ENCODE measurements around the gene ENDOV. TPM values are rescaled to one million over a fixed set of nuclear protein-coding genes. Genes with fewer than 3 reads are reported as not detected.

ENDOV gene
- polyA plus RNA-seq, 2 of the 4 experiments (the other 2 are of a cell fraction), result 33.2 to 42.6 TPM

- no peak for TF ChIP-seq REST (IDR thresholded peaks at IDR 0.05)
- TF ChIP-seq SREBF2 (IDR thresholded peaks at IDR 0.05), result no peak
Observed at GRCh38 chr17:80388175-80388574, 26.8 kb upstream of the ENDOV start (continued).

- ChIA-PET POLR2A (no interaction called here), CTCF (interaction anchor here (0.6 kb wide), 1 partner anchor 19 kb away, joined by 3 read pairs; no protein-coding TSS in a partner anchor)
- H3K9me3 ChIP-seq, result no peaks in the 10 kb centered on the region
- H3K4me2 ChIP-seq, result no peak overlapping the region
- DNase-seq (ENCODE audit: low read depth in 1 of 2, low spot score in 1 of 2) (no peak), ATAC-seq (no peak), FAIRE-seq (no peak)
- no peaks in the 10 kb centered on the region for H3K4me1 ChIP-seq
- no peak overlapping the region for H3K27ac ChIP-seq
- TF ChIP-seq MAFK (IDR thresholded peaks at IDR 0.05; ENCODE audit: partially characterized antibody), result no peak
- TF ChIP-seq KDM1A (IDR thresholded peaks at IDR 0.05; ENCODE audit: low read depth), result no peak
- no peak for TF ChIP-seq HDAC2 (IDR thresholded peaks at IDR 0.05)
- TF ChIP-seq BHLHE40 (IDR thresholded peaks at IDR 0.05; ENCODE audit: low read depth, low read length), result no peak
- no peak for TF ChIP-seq HOXB5 (CRISPR knock-in tag; IDR thresholded peaks at IDR 0.05)
- TF ChIP-seq MAZ (IDR thresholded peaks at IDR 0.05; ENCODE audit: borderline replicate concordance, low read depth, low read length), result no peak
- no peak for TF ChIP-seq FOSB (CRISPR knock-in tag; IDR thresholded peaks at IDR 0.05)
- TF ChIP-seq RCOR1 (IDR thresholded peaks at IDR 0.05; ENCODE audit: low read depth, low read length), result no peak
- no peak for TF ChIP-seq ZFP36 (IDR thresholded peaks at IDR 0.05; ENCODE audit: borderline replicate concordance, partially characterized antibody)
- no peak for TF ChIP-seq REST (IDR thresholded peaks at IDR 0.05)
- no peak for TF ChIP-seq CBX2 (IDR thresholded peaks at IDR 0.05; ENCODE audit: borderline replicate concordance, low read depth)
- no peak for TF ChIP-seq MAX (IDR thresholded peaks at IDR 0.05)
- H3K4me3 ChIP-seq, result no peak overlapping the region
- WGBS (ENCODE audit: missing lambda C conversion rate), result 92% methylated on average over 10 of the region's 10 CpGs
Observed at GRCh38 chr17:80388601-80389000, 26.4 kb upstream of the ENDOV start.

- no peak for FAIRE-seq
- CTCF ChIA-PET, result interaction anchor here (0.6 to 2.3 kb wide), 2 partner anchors 10 to 19 kb away, joined by 3 to 6 read pairs; no protein-coding TSS in a partner anchor
- WGBS (ENCODE audit: missing lambda C conversion rate), result 92% methylated on average over 22 of the region's 22 CpGs
Observed at GRCh38 chr17:80389011-80389995, 25.7 kb upstream of the ENDOV start.

More at GRCh38 chr17:80389011-80389995, 25.7 kb upstream of the ENDOV start:
- Histone ChIP-seq H3K4me3 (no peak overlapping the region), H3K9me3 (no peaks in the 10 kb centered on the region), H3K27ac (no peak overlapping the region), H3K4me1 (no peaks in the 10 kb centered on the region), H3K4me2 (no peak overlapping the region)
- TF ChIP-seq JUN (IDR thresholded peaks at IDR 0.05) (no peak), ELK1 (IDR thresholded peaks at IDR 0.05; ENCODE audit: low read depth, low read length) (no peak), GATA3 (IDR thresholded peaks at IDR 0.05; ENCODE audit: borderline replicate concordance) (no peak), BCL3 (IDR thresholded peaks at IDR 0.05) (no peak), ESRRA (IDR thresholded peaks at IDR 0.05; ENCODE audit: borderline replicate concordance, low read length) (no peak), HEYL (CRISPR knock-in tag; IDR thresholded peaks at IDR 0.05) (no peak), HES2 (IDR thresholded peaks at IDR 0.05) (no peak), FOSL2 (IDR thresholded peaks at IDR 0.05) (no peak), FOSL2 (CRISPR knock-in tag; IDR thresholded peaks at IDR 0.05) (no peak), KDM5A (IDR thresholded peaks at IDR 0.05) (no peak), NR3C1 (IDR thresholded peaks at IDR 0.05) (no peak)
- POLR2A ChIA-PET, result interaction anchor here (0.5 kb wide), 1 partner anchor 291 kb away, joined by 5 read pairs; no protein-coding TSS in a partner anchor
- ATAC-seq (no peak), DNase-seq (ENCODE audit: low read depth in 1 of 2, low spot score in 1 of 2) (no peak)
